HG02798 (cell line): Measurements from ENCODE around the gene PPP1R1A.

Experiments used
- ATAC-seq: cut with Tn5 transposase; IDR thresholded peaks from one replicate; pipeline ENCODE4 v1.9.1; 2021; ENCODE audit warnings: mild to moderate bottlenecking; ENCODE audit not compliant: unreplicated experiment, poor library complexity

The PPP1R1A gene

DNA sequence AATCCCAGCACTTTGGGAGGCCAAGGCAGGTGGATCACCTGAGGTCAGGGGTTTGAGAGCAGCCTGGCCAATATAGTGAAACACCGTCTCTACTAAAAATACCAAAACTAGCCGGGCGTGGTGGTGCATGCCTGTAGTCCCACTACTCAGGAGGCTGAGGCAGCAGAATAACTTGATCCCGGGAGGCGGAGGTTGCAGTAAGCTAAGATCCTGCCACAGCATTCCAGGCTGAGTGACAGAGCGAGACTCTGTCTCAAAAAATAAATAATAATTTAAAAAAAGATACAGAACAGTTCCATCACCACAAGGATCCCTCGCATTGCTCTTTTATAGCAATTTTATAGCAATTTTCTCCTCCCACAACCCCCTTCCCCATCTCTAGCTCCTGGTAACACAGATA lies 43.7 kb downstream of the PPP1R1A start:
- ATAC-seq, result no peak

DNA sequence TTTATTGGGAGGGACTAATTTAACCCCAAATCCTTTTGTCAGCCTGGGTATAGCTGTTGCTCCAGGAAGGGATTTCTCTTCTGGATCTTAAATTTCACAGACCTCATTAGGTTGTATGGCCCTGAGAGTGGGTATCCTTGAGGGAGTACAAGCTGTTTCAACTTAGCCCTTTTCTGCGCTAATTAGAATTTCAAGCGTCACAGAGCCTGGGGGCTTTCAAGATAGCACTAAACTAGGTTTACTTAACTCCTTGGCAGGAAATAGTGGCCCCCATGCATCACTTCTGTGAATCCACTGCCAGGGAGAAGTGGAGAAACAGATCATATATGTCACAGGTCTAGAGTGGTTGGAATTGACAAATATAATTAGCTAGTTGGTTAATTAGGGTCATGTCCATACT lies 44.9 kb downstream of the PPP1R1A start:
- ATAC-seq, result no peak

GRCh38 chr12:54541751-54542290 lies 46.6 kb downstream of the PPP1R1A start:
- ATAC-seq, result no peak

- ATAC-seq, result no peak
These were observed 50.2 kb downstream of the PPP1R1A start for GRCh38 chr12:54538136-54538700.

- ATAC-seq, result no peak
These were observed 53.0 kb downstream of the PPP1R1A start for GRCh38 chr12:54535474-54535873.

DNA sequence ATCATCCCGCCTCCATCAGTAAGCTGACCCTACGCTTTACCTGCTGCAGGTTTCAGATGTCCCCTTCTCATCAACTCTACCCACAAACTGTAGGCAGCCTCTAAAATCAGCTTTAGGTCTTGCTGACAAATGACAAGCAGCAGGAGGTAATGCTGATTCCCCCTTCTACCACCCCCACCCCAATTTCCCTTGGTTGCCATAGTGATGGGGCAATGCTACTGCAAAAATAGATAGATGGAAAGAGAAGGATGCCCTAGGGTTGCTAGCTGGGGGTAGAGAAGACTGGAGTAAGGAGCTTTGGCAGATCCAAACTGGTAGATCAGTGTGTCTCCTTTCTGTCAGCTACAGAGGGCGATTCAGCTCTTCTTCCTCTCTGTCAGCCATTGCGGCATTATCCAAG lies 58.9 kb downstream of the PPP1R1A start:
- no peak for ATAC-seq
